GM21528 (cell line): ENCODE results near the gene TADA3.
A peak's percentile ranks its signal among the peaks of the same experiment; 100 is the strongest.
"Not testable (repeated sequence)": the region's sequence is repeated elsewhere in the genome, so short reads cannot be mapped to it uniquely, and the experiment has no call there.

Source experiments
- ATAC-seq: cut with Tn5 transposase; IDR thresholded peaks from one replicate; pipeline ENCODE4 v1.9.1; 2021; ENCODE audit warnings: mild to moderate bottlenecking, moderate library complexity; ENCODE audit not compliant: unreplicated experiment, low FRiP score

The TADA3 gene

DNA sequence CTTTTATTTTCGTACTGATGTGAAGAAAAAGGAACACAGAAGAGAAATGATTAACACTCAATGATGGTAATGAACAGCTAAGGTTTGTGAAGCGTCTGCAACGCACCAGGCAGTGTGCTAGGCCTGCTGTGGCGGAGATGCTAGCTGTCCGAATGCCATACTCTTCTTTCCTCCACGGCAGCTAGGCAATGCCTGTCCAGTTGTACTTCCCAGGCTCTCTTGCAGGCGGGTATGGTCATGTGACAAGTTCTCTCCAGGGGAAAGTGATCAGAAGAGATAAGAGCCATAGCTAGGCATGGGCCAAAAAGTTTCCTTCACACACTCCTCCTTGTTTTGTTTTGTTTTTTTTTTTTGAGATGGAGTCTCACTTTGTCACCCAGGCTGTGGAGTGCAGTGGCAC is 6.7 kb downstream of the TADA3 start:
- no peak for ATAC-seq

DNA sequence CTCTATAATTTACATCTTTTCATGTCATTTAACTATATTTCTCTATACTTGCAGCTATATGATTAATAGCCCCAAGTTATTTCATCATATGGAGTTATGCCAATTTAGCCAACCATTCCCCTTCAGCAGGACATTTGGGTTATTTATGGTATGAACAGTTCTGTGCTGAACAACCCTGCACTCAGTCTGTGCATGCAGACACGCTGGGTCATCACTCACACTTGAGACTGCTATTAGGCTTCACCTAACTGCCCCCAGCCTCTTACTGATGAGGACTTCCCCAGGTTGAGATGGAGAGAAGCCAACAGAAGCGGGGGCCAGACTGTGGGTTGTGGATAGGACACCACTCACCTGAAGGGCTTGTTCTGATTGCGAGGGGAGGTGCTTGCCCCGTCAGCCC is 7.3 kb downstream of the TADA3 start:
- ATAC-seq = no peak

DNA sequence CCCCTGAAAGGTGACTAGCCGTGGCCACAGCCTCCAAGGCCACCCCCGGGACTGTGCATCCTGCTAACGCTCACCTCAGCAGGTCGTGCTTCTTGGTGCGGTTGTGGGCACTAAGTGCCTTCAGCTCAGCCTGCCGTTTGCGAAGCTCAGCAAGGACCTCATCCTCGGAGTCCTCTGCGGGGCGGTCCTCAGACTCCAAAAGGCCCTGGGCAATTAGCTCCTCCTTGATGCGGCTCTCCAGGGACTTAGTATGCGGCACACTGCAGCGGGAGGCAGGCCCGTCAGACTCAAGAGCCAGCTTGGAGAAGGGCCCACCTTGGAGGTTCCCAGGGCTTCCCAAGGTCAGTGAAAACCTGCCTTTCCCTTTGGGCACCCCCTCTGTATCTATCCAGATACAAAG is 8.3 kb downstream of the TADA3 start:
- no peak for ATAC-seq

DNA sequence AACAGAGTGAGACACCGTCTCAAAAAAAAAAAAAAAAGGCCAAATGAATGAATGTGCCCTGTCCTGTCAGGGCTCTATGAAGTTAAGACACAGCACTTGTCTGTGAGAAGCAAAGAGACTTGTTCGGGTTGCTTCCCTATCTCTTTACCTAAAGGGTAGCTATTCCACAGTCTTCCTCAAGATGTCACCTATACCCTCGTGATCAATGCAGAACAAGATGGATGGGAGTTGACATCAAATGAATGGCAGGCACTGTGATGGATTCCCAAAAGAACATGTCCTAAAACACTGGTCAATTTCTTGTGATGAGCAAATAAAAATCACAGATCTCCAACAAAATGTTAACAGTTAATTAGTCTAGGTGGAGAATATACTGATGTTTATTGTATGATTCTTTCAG is 9.5 kb downstream of the TADA3 start:
- no peak for ATAC-seq

DNA sequence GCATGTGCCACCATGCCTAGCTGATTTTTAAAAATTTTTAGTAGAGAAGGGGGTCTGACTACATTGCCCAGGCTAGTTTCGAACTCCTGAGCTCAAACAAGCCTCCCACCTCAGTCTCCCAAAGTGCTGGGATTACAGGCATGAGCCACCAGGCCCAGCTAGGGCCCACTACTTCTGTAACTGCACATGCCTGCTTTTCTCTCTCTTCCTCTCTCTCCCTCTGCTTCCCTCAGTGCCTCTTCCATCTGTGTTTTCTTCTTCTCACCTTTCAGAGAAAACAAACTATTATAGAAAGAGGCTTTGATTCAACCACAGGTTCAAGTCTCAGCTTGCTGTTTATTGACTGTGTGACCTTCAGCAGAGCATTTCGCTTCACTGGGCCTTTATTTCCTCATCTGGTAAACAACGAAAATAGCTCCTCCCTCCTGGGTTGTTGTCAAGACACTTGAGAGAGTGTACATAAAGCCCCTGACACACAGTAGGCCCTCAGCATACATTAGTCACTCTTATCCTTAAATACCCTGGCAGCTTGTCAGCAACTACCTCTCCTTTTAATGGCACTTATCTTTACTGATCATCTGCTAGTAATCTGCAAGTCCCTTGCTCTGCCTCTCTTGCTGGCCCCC is 10.2 kb downstream of the TADA3 start:
- no peak for ATAC-seq

DNA sequence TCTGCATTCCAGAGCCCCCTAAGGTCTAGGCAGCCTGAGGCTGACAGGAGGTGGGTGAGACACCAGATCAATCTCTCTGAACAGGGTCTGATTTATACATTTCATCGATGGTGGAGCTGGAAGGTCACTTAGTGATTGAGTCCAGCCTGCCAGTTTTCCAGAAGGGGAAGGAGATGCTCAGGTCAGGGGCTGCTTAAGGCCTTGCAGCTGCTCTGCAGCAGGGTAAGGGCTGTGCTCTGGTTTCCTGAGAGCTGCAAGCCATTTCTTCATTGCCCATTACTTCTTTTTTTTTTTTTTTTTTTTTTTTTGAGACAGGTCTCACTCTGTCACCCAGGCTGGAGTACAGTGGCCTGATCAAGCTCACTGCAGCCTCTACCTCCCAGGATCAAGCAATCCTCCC is 10.7 kb downstream of the TADA3 start:
- no peak for ATAC-seq

DNA sequence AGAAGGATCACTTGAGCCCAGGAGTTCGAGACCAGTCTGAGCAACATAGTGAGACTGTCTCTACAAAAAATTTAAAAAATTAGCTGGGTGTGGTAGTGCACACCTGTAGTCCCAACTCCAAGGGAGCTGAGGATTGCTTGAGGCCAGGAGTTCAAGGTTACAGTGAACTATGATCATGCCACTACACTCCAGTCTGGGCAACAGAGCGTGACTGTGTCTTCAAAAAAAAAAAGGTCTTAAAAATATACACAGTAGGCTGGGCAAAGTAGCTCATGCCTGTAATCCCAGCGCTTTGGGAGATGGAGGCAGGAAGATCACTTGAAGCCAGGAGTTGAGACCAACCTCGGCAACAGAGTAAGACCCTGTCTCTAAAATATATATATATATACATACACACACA is 11.4 kb downstream of the TADA3 start:
- no peak for ATAC-seq

DNA sequence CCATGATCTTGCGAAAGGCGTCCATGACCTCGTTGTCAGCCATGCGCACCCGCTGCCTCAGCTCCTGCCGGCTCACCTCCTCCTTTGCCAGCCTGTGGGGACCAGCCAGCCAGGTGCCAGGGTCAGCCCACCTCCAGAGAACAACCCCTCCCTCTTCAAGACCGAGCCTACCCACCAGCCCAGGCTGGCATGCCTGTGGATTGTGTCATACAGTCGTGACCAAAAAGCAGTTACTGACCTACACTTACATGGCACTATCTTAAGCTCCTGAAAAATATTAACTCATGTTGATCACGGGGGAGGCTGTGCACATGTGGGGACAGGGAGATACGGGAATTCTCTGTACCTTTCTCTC is 11.8 kb downstream of the TADA3 start:
- ATAC-seq = no peak

DNA sequence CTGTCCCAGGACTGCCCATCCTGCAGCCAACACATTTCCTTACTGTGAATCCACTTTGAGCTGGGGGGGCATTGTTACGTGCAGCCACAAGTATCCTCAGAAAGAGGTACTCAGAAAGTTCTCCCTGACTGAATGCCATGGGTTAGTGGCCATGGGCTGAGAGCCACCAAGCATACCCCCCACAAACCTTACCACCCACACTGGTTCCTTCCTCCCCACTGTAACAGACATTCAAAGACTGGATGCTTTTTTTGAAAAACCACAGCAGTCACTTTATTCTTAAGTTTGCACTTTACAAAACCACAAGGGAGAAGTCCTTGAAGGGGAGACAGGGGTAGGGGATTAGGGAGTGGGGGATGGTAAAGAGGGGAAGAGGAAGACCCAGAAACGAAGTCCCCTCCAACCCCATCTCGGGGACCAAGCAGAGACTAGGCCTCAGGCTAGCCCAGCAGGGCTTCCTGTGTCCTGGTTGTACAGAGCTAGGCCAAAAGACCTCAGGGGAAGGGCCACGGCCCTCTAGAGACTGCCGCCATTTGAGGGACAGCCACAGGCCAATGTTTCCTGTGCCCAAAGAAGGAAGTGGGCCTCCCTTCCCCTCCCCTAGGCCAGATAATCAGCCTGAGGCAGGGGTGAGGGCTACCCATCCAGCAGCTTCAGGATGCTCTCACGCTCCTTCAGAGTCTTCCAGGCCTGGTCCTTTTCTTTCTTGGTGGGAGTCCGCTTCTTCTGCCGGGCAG is 12.4 kb downstream of the TADA3 start:
- ATAC-seq = peak; percentile 65

DNA sequence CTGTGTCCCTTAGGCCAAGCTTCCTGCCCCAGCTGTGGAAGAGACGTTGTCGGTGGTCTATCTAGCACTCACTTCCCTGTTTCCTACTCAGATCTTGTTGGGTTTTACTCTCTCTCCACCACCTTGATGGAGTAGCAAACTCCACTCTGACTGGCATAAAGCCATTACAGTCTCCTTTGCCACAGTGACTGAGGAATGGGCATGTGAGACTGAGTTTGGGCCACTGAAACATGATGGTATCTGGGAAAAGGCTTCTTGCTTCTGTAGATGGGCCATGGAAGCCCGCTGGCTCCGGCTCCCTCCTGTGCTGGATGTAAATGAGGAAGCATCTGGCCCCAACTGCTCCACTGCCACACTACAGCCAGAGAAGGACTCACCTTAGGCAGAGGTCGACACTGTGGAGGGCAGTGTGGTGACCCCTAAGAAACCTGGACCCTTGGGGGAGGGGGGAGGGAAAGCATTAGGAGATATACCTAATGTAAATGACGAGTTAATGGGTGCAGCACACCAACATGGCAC is 13.1 kb downstream of the TADA3 start:
- no peak for ATAC-seq

DNA sequence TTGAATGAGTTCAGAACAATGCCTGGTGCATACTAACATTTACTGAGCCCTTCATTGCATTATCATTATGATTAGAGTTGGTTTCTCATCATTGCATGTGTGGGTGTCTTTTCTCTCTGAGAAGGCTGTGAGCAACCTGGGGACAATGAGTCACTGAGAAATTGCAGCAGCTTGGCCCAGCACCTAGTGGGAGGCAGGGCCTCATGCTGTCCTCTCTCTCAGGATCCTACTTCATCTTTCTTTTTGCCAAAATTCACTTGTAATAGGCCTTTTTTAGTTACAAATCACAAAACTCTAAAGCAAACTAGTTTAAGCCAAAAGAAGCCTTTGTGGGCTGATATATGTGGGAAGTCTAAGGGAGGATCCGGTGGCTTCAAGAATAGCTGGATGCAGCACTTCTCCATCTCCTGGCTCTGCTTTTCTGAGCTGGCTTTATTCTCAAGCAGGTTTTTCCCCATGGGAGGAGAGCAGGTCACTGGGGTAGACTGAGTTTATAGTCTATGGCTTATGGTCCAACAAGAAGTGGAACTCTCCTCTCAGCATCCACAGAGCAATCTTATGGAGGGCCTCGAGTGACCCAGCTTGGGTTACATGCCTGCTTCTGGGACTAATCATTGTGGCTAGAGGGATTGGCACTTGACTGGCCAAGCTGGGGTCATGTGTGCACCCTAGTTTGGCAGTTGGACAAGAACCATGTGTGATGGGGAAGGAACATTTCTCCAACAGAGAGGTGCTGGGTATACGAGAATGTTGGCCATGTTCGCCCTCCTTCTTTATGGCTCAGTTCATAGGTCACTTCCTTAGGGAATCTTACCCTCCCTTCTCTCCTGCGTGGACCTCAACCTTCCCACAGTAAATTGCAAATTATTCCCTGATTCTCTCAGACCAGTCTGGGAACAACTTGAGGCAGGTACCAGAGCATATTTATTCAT is 13.9 kb downstream of the TADA3 start:
- ATAC-seq = no peak

DNA sequence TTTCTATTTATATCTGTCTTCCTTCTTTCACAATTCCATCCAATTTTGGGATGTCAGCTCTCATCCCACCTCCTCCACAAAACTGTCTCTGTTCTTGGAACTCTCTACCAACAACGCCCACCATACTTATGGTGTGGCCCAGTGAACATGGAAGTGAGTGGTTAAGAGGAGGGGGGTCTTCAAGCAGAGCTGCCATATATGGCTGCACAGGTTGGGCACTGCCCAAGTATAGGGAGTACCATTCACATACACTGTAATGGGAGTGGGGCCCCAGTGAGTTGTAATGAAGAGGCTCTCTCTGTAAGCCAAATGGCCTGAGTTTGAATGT is 14.6 kb downstream of the TADA3 start:
- no peak for ATAC-seq

DNA sequence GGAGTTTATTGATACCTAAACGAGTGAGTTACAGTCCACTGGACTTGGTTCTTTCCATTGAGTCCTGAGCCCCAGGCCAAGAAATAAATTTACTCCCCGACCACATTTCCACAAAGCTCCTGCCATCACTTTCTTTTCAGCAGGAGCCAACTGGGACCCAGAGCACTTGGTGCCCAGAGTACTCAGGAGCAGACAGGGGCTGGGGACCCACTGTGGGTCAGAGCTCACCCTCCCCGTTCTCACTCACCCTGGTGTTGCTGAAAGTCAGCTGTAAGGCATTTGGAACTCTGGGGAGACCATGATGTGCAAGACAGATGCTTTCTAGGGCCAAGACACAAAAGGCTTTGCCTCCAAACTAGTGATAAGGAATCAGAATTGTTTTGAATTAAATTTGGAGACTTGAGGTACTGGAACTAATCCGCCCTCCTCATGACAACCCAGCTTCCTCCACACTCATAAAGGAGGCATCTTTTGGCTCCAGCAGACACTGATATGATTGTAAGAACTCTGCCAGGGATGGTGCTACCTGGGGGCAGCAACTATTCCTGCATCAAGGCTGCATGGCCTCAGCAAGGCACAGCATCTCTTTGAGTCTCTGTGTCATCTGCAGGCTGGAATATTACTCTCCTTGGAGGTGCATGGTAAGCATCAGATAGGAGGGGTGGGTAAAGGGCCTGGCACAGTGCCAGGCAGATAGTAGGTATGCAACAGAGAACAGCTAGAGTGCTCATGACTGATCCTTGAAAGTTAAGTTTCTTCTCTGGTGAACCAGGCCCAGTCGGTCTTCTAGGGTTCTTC is 15.2 kb downstream of the TADA3 start:
- no peak for ATAC-seq

DNA sequence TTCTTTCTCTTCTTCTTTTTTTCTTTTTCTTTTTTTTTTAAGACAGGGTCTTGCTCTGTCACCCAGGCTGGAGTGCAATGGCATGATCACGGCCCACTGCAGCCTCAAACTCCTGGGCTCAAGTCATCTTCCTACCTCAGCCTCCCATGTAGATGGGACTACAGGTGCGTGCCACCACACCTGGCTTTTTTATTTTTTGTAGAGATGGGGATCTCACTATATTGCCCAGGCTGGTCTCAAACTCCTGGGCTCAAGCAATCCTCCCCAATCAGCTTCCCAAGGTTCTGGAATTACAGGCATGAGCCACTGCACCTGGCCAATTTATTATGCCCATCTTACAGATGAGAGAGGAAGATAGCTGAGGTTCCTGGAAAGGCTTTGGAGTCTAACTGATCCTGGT is 21.3 kb downstream of the TADA3 start:
- not testable (repeated sequence) for ATAC-seq

DNA sequence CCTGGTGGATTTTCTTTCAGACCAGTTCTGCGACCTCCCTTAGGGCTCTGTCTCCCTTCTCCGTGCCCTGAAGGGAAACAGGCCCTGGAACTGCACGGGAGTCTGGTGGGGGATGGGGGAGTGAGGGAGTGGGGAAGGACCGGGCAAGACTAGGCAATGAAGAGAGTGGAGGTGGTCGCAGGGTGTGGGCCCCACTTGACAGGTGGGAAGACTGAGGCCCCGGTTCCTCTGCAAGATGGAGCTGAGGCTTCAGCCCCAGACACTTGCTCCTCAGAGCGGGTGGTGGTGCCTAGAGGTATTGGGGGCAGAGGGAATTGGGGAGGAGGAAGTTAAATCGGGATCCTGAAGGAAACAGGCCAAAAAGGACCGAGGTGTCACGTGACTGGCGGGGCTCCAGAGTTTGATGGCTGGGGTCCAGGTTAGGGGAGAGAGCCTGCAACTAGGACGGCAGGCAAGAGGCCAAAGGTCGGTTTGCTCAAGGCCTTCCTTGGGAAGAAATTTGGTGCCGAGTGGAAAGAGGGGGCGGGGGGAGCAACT is 21.9 kb downstream of the TADA3 start:
- no peak for ATAC-seq

DNA sequence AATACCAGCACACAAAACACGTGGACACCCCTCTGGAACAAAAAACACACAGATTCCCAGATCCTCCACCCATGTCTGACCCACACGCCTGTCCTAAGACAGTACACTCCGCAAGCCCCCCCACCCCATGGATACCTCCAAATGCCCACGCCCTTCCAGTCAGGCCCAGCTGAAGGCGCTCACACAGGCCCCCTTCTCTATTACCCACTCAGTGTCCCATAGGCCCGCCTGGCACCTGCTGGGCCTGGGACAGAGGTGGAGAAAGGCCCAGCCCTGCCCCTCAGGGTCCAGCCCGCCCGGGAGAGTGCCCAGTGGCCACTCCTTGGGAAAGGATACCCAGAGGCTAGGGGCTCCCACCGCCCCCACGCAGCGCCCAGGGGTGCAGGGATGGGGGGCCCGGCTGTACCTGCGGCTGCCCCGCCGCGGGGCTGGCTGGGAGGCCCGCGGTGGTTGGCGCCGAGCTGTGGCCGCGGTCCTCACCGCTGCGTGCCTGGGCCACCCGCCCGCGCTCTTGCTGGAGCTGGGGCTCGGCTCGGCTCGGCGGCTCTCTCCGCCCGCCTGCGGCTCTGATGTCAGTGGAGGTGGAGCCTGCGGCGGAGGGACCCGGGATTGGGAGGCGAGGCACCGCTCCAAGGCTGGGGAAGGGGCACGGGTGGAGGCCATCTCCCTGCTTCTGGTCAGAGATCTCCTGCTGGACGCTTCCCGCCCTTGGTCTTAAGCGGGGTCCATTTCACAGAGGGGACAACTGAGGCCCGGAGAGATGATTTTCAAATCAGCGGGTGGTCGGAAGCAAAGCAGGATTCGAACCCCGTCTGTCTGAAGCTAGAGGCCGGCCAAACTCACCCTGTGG is 22.6 kb downstream of the TADA3 start, which contains the start of gene CAMK1:
CAMK1 (minus strand) TSS at position 522 of the 850 bp plus-strand sequence. CDS start 2,198 bp downstream, outside the sequence.
- peak; percentile 62 for ATAC-seq

DNA sequence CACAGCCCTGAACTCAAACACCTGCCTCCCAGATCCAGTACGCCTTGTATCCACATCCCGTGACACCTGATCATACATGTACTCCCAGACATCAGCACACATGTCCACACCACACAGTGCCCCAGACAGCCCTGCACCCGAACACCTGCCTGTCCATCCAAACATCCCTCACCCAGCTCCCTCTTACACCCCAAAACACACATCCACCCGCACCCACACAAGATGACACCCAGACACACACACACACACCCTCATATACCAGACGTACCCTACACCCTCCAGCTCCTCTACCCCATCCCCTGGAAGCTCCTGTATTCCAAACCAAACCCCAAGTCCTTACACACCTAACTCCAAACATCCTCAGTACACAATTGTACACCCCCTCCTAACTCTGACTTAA is 23.3 kb downstream of the TADA3 start:
- no peak for ATAC-seq

DNA sequence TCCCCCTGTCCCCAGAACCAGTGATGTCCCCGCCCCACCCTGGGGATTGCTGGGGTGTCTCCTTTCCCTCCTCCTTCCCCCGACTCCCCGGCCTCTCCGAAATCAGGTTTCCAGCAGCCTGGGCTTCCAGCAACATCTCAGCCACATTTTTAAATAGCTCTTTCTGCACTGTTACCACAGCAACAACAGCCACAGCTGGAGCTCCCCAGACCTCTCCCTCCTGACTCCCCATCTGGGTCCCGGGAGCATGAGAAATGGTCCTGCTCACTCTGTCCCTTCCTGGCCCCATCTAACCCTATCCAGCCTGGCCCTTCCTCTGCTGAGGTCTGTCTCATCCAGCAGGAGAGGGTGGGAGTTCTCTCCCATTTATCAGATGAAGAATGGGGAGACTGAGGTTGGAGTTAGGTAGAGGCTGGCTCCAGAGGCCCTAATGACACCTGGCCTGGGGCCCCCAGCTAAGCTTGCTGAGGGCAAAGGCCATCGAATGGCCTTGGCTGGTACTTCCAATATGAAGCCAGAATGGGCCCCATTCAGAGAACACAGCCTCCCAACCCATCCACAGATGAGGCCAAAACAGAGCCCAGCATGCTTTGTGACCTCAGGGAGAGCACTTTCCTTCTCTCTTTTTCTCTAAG is 24.0 kb downstream of the TADA3 start:
- ATAC-seq = no peak

DNA sequence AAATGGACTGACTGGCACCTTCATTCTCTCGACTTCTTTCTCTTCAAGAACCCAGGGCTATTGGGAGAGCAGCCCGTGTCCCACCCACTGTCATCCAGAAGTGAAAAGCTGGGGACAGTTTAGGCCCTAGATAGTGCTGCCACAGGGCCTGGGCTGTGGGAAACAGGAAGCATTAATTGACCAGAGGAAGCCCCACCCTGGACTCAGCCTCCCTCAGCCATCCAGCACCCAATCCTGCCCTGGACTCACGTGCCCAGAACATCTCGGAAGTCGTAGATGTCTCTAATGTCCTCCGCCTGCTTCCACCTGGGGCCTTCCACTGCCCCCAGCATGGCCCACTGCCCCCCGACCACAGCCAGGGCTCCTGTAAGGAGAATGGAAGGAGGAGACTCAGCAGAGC is 24.9 kb downstream of the TADA3 start:
- no peak for ATAC-seq
